HepG2 (cell line): ENCODE results near the gene MSI2. TPM values are rescaled to one million over a fixed set of nuclear protein-coding genes. Genes with fewer than 3 reads are reported as not detected.

Experiments used
- ATAC-seq: fragments of 200-7000 bp; cut with Tn5 transposase; 3 replicates; pipeline ENCODE4 v1.9.1; 2020; ENCODE audit warnings: mild to moderate bottlenecking, moderate library complexity
- BruUV-seq: library from RNA; stranded (reverse); fragments of 400-500 nt; replicated peaks from 2 replicates; lab custom pipeline; 2021; lab: Mats Ljungman, UMichigan
- CTCF ChIA-PET: fragments of 300-600 bp; formaldehyde crosslinking; extraction: SDS; loops from one replicate; lab custom pipeline; 2021; ENCODE audit warnings: low total read pairs, inconsistent platforms, low intra/inter-chr PET ratio; lab: Yijun Ruan, JAX
- POLR2A ChIA-PET: fragments of 350-600 bp; sonication (Branson Sonifier 250); formaldehyde crosslinking; loops from one replicate; lab custom pipeline; 2020; ENCODE audit warnings: antibody characterized with exemption, inconsistent platforms; lab: Yijun Ruan, JAX
- DNase-seq: peaks from one replicate; pipeline ENCODE4 v3.0.0-alpha.2; 2015; ENCODE audit warnings: low spot score
- FAIRE-seq: peaks from 3 replicates; lab custom pipeline; 2011; peaks lifted over from hg19 to GRCh38; lab: Jason Lieb, UNC
- H2AFZ ChIP-seq: one replicate; pipeline ENCODE4 v1.6.1; 2011; ENCODE audit warnings: low read length, inconsistent platforms
- H3K27ac ChIP-seq: fragments of 300-600 bp; 3 replicates; pipeline ENCODE4 v1.8.0; 2011; ENCODE audit warnings: mixed run types, mild to moderate bottlenecking, mixed read lengths, low read length, inconsistent platforms; ENCODE audit not compliant: insufficient read depth; ENCODE audit errors: extremely low read length
- H3K27me3 ChIP-seq, 2 experiments: fragments of 200-600 bp in 1 of 2; 2 replicates in 1 of 2; 3 replicates in 1 of 2; pipeline versions ENCODE4 v1.6.0 to v1.8.0; 2011; ENCODE audit warnings: low read length in 2 of 2, mild to moderate bottlenecking in 2 of 2, moderate library complexity in 2 of 2, inconsistent platforms in 1 of 2; ENCODE audit not compliant: insufficient read depth in 2 of 2, control insufficient read depth in 1 of 2
- H3K36me3 ChIP-seq, 2 experiments: fragments of 200-600 bp in 1 of 2; replicated peaks in 1 of 2; 2 replicates in 1 of 2; 3 replicates in 1 of 2; pipeline versions ENCODE4 v1.5.1 to v1.8.0; 2011; ENCODE audit warnings: low read length in 2 of 2, inconsistent platforms in 1 of 2; ENCODE audit not compliant: insufficient read depth in 2 of 2, control insufficient read depth in 1 of 2
- H3K4me1 ChIP-seq: 2 replicates; pipeline ENCODE4 v1.5.1; 2012; ENCODE audit warnings: low read length, inconsistent platforms; ENCODE audit not compliant: insufficient read depth
- H3K4me2 ChIP-seq: 2 replicates; pipeline ENCODE4 v1.6.0; 2011; ENCODE audit warnings: low read depth, low read length, inconsistent platforms
- H3K4me3 ChIP-seq, 3 experiments: fragments of 200-600 bp in 1 of 3; sonication (generic), shearing (Covaris generic) in 1 of 3; replicated peaks in 1 of 3; 2 replicates each; pipeline ENCODE4 v1.5.1; 2011 to 2016; ENCODE audit warnings: low read length in 3 of 3, inconsistent platforms in 2 of 3, low read depth in 2 of 3, mild to moderate bottlenecking in 2 of 3, control low read depth in 1 of 3, mixed read lengths in 1 of 3; ENCODE audit not compliant: insufficient read depth in 1 of 3
- H3K79me2 ChIP-seq: one replicate; pipeline ENCODE4 v1.6.1; 2011; ENCODE audit warnings: low read length, inconsistent platforms; ENCODE audit not compliant: insufficient read depth
- H3K9ac ChIP-seq: 2 replicates; pipeline ENCODE4 v1.6.0; 2011; ENCODE audit warnings: mild to moderate bottlenecking, low read depth, low read length, inconsistent platforms; ENCODE audit not compliant: insufficient read depth
- H3K9me3 ChIP-seq: 2 replicates; pipeline ENCODE4 v1.5.1; 2012; ENCODE audit warnings: mild to moderate bottlenecking, low read length
- H4K20me1 ChIP-seq: 2 replicates; pipeline ENCODE4 v1.6.0; 2011; ENCODE audit warnings: inconsistent platforms, mild to moderate bottlenecking, low read length, moderate library complexity; ENCODE audit not compliant: insufficient read depth
- ARID2 ChIP-seq: sonication (generic); formaldehyde crosslinking; IDR thresholded peaks from 2 replicates; pipeline ENCODE4 v1.8.1; 2022; ENCODE audit warnings: mild to moderate bottlenecking, missing genetic modification reagents, borderline replicate concordance
- ATF7 ChIP-seq, 2 experiments: fragments of 450-650 bp in 1 of 2; sonication (generic) in 1 of 2; formaldehyde crosslinking in 1 of 2; IDR thresholded peaks; 2 replicates each; pipeline versions ENCODE4 v1.4.0 to v1.6.1; 2016 to 2020; ENCODE audit warnings: antibody characterized with exemption in 1 of 2, mild to moderate bottlenecking in 1 of 2, missing genetic modification reagents in 1 of 2
- PPARG ChIP-seq: conservative IDR thresholded peaks from 2 replicates; pipeline ENCODE4 v1.6.1; 2016; ENCODE audit warnings: missing biosample characterization, missing genetic modification reagents
- RBM22 ChIP-seq: fragments of 200-400 bp; formaldehyde crosslinking; optimal IDR thresholded peaks from 2 replicates; pipeline ENCODE3; 2017; ENCODE audit warnings: mild to moderate bottlenecking, low read length, moderate library complexity
- RCOR2 ChIP-seq: IDR thresholded peaks from 2 replicates; pipeline ENCODE4 v1.6.1; 2016; ENCODE audit warnings: missing biosample characterization, missing genetic modification reagents
- WGBS: methylation state at CpG from one replicate; pipeline ENCODE4 v1.1.6; 2017; ENCODE audit warnings: low lambda C conversion rate; 5-methylcytosine and 5-hydroxymethylcytosine counted together
- in situ Hi-C: cut with HindIII; loops from 2 replicates; pipeline ENCODE4 v1.10.0; 2017; ENCODE audit warnings: low pct_unique_long_range_greater_than_20kb; ENCODE audit not compliant: extremely low pct_ligation_motif_present
- intact Hi-C: fragments of 100-400 bp; cut with micrococcal nuclease; formaldehyde crosslinking; loops from one replicate; pipeline ENCODE4 v1.10.0; 2022; ENCODE audit not compliant: unreplicated experiment
- polyA plus RNA-seq, 8 experiments: library from polyadenylated mRNA; depleted of rRNA in 3 of 8; stranded (reverse) in 7 of 8; unstranded in 1 of 8; fragments of >200 nt; fragmentation: Illumina TruSeq in 4 of 8; extraction: Trizol in 4 of 8; gene quantifications; 2 replicates each; pipeline versions ENCODE4 v1.2.1 to v1.2.3, GENCODE V29; 2011 to 2016; ENCODE audit warnings: low read depth in 4 of 8, missing spikeins in 1 of 8, mixed read lengths in 1 of 8; ENCODE audit not compliant: insufficient read depth in 1 of 8
- total RNA-seq, 5 experiments: library from RNA; depleted of rRNA; stranded (reverse); fragments of >200 nt; fragmentation: Illumina TruSeq; extraction: Trizol; gene quantifications; 2 replicates each; pipeline ENCODE4 v1.2.3, GENCODE V29; 2016; ENCODE audit warnings: low read depth in 1 of 5
- TF ChIP-seq, protein P1 (sequence below): sonication (generic); formaldehyde crosslinking; IDR thresholded peaks from 2 replicates; pipeline ENCODE4 v1.5.0; 2020; ENCODE audit warnings: missing genetic modification reagents

MSI2 gene
- total and polyA plus RNA-seq, 2 of the 13 experiments (the other 11 are each of a cell fraction or from before 2014, with no cell fraction given), result 77.5 to 78.4 TPM

DNA sequence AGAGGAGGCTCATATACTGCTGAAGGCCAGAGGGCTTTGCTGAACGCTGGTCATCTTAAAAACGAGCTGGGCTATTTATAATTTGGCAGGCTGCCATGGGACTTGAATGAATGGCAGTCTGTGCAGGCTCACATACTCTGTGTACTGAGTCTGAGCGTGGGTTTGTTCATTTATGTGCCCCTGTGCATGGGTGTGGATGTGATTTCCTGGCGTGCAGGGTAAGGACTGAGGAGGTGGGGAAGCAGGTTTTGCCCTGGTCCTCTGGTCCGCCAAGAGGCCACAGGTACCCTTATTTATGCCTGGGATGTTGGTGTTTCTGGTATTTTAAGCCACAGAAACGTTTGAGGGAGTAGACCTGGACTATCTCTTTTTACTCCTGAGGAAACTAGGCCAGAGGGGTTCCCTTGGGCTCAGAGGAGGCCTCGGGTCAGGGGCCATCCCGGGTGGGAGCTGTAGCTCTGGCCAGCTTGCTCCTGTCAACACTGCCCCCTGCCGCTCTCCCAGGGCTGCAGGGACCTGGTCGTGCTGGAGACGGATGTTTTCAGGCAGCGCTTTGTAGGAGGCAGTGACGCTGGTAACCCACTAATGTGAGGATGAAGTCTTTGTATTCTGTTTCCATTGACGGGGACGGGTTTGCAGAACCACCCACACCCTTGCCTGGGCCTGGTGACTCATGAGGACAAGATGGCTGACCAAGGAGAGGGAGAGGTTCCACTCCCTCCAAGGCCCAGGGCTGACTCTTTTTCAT is 184.4 kb downstream of the MSI2 start (continued):
- TF ChIP-seq PPARG (no peak; the same call in 1 of the 2 replicates), ATF7 (IDR thresholded peaks at IDR 0.05) (no peak), ATF7 (CRISPR knock-in tag; IDR thresholded peaks at IDR 0.05) (no peak), RCOR2 (CRISPR knock-in tag) (peak; percentile 34; the same call in 1 of the 2 replicates)
- TF ChIP-seq, all 625 proteins: peak for 120

GRCh38 chr17:57441270-57441600 is 184.9 kb downstream of the MSI2 start:
- no peaks in the 10 kb centered on the region for H3K9me3 ChIP-seq
- no peak for DNase-seq
- TF ChIP-seq RBM22, result peak; percentile 3
- 0 out of 2 replicates have a peak, but pooled peaks have one; percentile 57 for TF ChIP-seq ARID2 (CRISPR knock-in tag)
- TF ChIP-seq, protein P1, sequence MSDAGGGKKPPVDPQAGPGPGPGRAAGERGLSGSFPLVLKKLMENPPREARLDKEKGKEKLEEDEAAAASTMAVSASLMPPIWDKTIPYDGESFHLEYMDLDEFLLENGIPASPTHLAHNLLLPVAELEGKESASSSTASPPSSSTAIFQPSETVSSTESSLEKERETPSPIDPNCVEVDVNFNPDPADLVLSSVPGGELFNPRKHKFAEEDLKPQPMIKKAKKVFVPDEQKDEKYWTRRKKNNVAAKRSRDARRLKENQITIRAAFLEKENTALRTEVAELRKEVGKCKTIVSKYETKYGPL (CRISPR knock-in tag), result no peak
- TF ChIP-seq, all 625 proteins: peak for 2
- FAIRE-seq (no peak), ATAC-seq (no peak)
- Histone ChIP-seq H3K79me2 (peaks cover 14% of the 10 kb centered on the region), H3K36me3 (peaks cover 4% of the 10 kb centered on the region in 2 experiments; a peak in 3 of 5 replicates), H3K4me3 (no peak overlapping the region), H3K9ac (peak overlapping the region; percentile 9; the same call in 1 of the 2 replicates), H4K20me1 (no peaks in the 10 kb centered on the region), H2AFZ (no peak overlapping the region), H3K27ac (peak overlapping the region; percentile 64), H3K4me1 (peaks cover 84% of the 10 kb centered on the region), H3K4me2 (peak overlapping the region; percentile 76), H3K27me3 (no peaks in the 10 kb centered on the region)
- intact Hi-C loops (loop anchor here (2.0 to 5.0 kb wide), 4 partner anchors 34 to 232 kb away; no protein-coding TSS in a partner anchor), in situ Hi-C loops (no loop called here)
- ChIA-PET POLR2A (interaction anchor here (1.0 to 2.6 kb wide), 6 partner anchors 18 to 184 kb away, joined by 3 to 24 read pairs (median 4); no protein-coding TSS in a partner anchor), CTCF (interaction anchor here (1.7 to 3.2 kb wide), 2 partner anchors 33 to 198 kb away, joined by 4 to 39 read pairs; no protein-coding TSS in a partner anchor)
- 91% methylated on average over 1 of the region's 1 CpG for WGBS
- no TSS peak for BruUV-seq
